MM.1S (cell line): ENCODE measurements around the gene CFAP97D1.

ENCODE experiments used
- DNase-seq: peaks from one replicate; pipeline ENCODE4 v3.0.0-alpha.2; 2015
- H2AFZ ChIP-seq: fragments of 300-600 bp; sonication (generic); 2 replicates; pipeline ENCODE4 v1.6.0; 2016; ENCODE audit warnings: antibody characterized with exemption, low read length
- H3F3A ChIP-seq: fragments of 300-600 bp; sonication (generic); 2 replicates; pipeline ENCODE4 v1.6.1; 2016; ENCODE audit warnings: mild to moderate bottlenecking, antibody characterized with exemption, low read length, moderate library complexity, mixed read lengths; ENCODE audit not compliant: insufficient read depth
- H3K27ac ChIP-seq: fragments of 300-600 bp; sonication (generic); 2 replicates; pipeline ENCODE4 v1.5.1; 2016; ENCODE audit warnings: mild to moderate bottlenecking, low read length
- H3K27me3 ChIP-seq: fragments of 300-600 bp; sonication (generic); replicated peaks from 2 replicates; pipeline ENCODE4 v1.6.0; 2016; ENCODE audit warnings: low read length; ENCODE audit not compliant: insufficient read depth
- H3K36me3 ChIP-seq: fragments of 300-600 bp; sonication (generic); replicated peaks from 2 replicates; pipeline ENCODE4 v1.6.1; 2016; ENCODE audit warnings: mild to moderate bottlenecking, low read length, mixed read lengths; ENCODE audit not compliant: insufficient read depth
- H3K4me1 ChIP-seq: fragments of 300-600 bp; sonication (generic); 2 replicates; pipeline ENCODE4 v1.6.1; 2016; ENCODE audit warnings: low read length, mixed read lengths
- H3K4me2 ChIP-seq: fragments of 300-600 bp; sonication (generic); 2 replicates; pipeline ENCODE4 v1.6.0; 2016; ENCODE audit warnings: low read depth, low read length
- H3K4me3 ChIP-seq: fragments of 300-600 bp; sonication (generic); 2 replicates; pipeline ENCODE4 v1.5.1; 2016; ENCODE audit warnings: low read length, mixed read lengths
- H3K79me2 ChIP-seq: fragments of 300-600 bp; sonication (generic); 2 replicates; pipeline ENCODE4 v1.6.1; 2016; ENCODE audit warnings: mixed run types, low read length, mixed read lengths
- H3K9ac ChIP-seq: fragments of 300-600 bp; sonication (generic); 2 replicates; pipeline ENCODE4 v1.6.1; 2016; ENCODE audit warnings: low read length, mixed read lengths
- H3K9me2 ChIP-seq: fragments of 300-600 bp; sonication (generic); replicated peaks from 2 replicates; pipeline ENCODE4 v1.6.1; 2016; ENCODE audit warnings: mild to moderate bottlenecking, low read length, mixed read lengths; ENCODE audit not compliant: insufficient read depth
- H3K9me3 ChIP-seq: fragments of 300-600 bp; sonication (generic); replicated peaks from 2 replicates; pipeline ENCODE4 v1.6.1; 2016; ENCODE audit warnings: mild to moderate bottlenecking, low read length, mixed read lengths; ENCODE audit not compliant: insufficient read depth
- H4K20me1 ChIP-seq: fragments of 300-600 bp; sonication (generic); 2 replicates; pipeline ENCODE4 v1.6.1; 2016; ENCODE audit warnings: mild to moderate bottlenecking, low read length, moderate library complexity, mixed read lengths; ENCODE audit not compliant: insufficient read depth
- CTCF ChIP-seq: fragments of 300-600 bp; sonication (generic); IDR thresholded peaks from 2 replicates; pipeline ENCODE4 v1.5.1; 2016; ENCODE audit warnings: antibody characterized with exemption, low read length, mixed read lengths
- EZH2 ChIP-seq: fragments of 300-600 bp; sonication (generic); optimal IDR thresholded peaks from 2 replicates; pipeline ENCODE3; 2017; ENCODE audit warnings: low read depth, mild to moderate bottlenecking, antibody characterized with exemption, low read length, mixed read lengths
- EZH2phosphoT487 ChIP-seq: fragments of 300-600 bp; sonication (generic); IDR thresholded peaks from 2 replicates; pipeline ENCODE4 v1.6.1; 2018; ENCODE audit warnings: antibody characterized with exemption, low read length

The CFAP97D1 gene

GRCh38 chr17:43780135-43780534, at the start of gene CFAP97D1:
Gene CFAP97D1, plus strand, starts transcription at chr17:43780435. Its CDS starts 28 bp downstream, at chr17:43780463.
- Histone ChIP-seq H3K27ac (no peak within 1 kb of the TSS), H3F3A (no peaks in the 10 kb centered on the region), H3K9ac (peak within 1 kb of the TSS; percentile 13; the same call in 1 of the 2 replicates), H3K27me3 (peaks cover 61% of the 10 kb centered on the region), H3K79me2 (no peaks in the 10 kb centered on the region), H3K4me1 (peaks cover 5% of the 10 kb centered on the region; the same call in 1 of the 2 replicates), H2AFZ (peak within 1 kb of the TSS; percentile 77), H3K9me3 (no peaks in the 10 kb centered on the region), H3K36me3 (no peaks in the 10 kb centered on the region), H4K20me1 (no peaks in the 10 kb centered on the region), H3K9me2 (no peaks in the 10 kb centered on the region), H3K4me2 (peak within 1 kb of the TSS; percentile 97), H3K4me3 (peak within 1 kb of the TSS; percentile 70)
- no peak for DNase-seq
- TF ChIP-seq EZH2phosphoT487 (no peak), CTCF (no peak), EZH2 (no peak)

- Histone ChIP-seq H3K9me2 (no peaks in the 10 kb centered on the region), H3K9ac (no peak overlapping the region), H3K4me2 (no peak overlapping the region), H3K27me3 (peaks cover 41% of the 10 kb centered on the region; the same call in 1 of the 2 replicates), H3K4me1 (no peaks in the 10 kb centered on the region), H3F3A (no peaks in the 10 kb centered on the region), H3K27ac (no peak overlapping the region), H3K79me2 (no peaks in the 10 kb centered on the region), H2AFZ (no peak overlapping the region), H3K4me3 (no peak overlapping the region), H4K20me1 (no peaks in the 10 kb centered on the region), H3K9me3 (no peaks in the 10 kb centered on the region), H3K36me3 (no peaks in the 10 kb centered on the region)
- DNase-seq, result no peak
- no peak for TF ChIP-seq EZH2
- no peak for TF ChIP-seq CTCF
- no peak for TF ChIP-seq EZH2phosphoT487
Observed at GRCh38 chr17:43732958-43733357, 47.3 kb upstream of the CFAP97D1 start.

GRCh38 chr17:43733956-43734355, 46.3 kb upstream of the CFAP97D1 start:
- Histone ChIP-seq H4K20me1 (no peaks in the 10 kb centered on the region), H3F3A (no peaks in the 10 kb centered on the region), H3K36me3 (no peaks in the 10 kb centered on the region), H2AFZ (no peak overlapping the region), H3K4me3 (no peak overlapping the region), H3K4me1 (no peaks in the 10 kb centered on the region), H3K27ac (no peak overlapping the region), H3K9me3 (no peaks in the 10 kb centered on the region), H3K9ac (no peak overlapping the region), H3K79me2 (no peaks in the 10 kb centered on the region), H3K4me2 (no peak overlapping the region), H3K27me3 (peaks cover 38% of the 10 kb centered on the region; the same call in 1 of the 2 replicates), H3K9me2 (no peaks in the 10 kb centered on the region)
- TF ChIP-seq EZH2phosphoT487 (no peak), CTCF (no peak), EZH2 (no peak)
- DNase-seq, result no peak
